HG03565 (cell line): ENCODE results near the gene NHERF1.

Experiments used
- ATAC-seq: cut with Tn5 transposase; IDR thresholded peaks from one replicate; pipeline ENCODE4 v1.9.1; 2021; ENCODE audit warnings: mild to moderate bottlenecking, moderate library complexity; ENCODE audit not compliant: unreplicated experiment

Gene NHERF1

DNA sequence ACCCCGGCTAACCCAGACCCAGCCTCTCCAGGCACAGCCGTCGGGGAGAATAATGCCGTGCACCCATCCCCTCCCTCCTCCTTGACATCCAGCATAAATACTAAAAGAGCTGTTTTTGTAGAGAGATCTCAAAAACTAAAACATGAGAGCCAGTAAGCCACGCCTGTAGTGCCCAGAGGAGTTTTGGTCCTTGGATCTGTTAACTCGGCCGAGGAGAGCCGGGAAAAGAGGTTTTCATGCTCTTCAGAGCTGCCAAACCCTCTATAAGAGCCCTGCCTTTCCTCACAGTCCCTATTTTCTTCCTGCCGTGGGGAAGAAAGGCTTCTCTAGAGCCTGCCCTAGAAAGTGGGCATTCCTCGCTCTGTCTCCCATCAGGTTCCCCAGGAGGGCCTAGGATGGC is 57.9 kb downstream of the NHERF1 start:
- no peak for ATAC-seq

DNA sequence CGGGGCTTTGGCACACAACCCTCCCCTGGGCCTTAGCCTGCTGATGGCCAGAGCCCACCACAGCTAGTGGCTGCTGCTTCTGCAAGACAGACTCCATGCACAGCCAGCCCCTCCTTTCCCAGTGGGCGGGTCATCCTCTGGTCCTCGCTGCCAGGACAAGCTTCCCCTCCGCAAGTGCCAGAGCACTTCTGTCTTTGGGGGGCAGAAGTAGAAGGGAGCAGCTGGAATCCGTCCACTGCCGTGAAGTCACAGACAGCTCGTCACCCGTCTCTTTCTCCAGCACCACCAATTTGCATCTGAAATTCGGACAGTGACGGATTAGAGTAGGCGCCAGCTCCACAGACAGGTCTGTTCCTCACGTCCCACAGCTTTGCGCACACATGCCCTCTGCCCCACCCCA is 59.0 kb downstream of the NHERF1 start:
- no peak for ATAC-seq

DNA sequence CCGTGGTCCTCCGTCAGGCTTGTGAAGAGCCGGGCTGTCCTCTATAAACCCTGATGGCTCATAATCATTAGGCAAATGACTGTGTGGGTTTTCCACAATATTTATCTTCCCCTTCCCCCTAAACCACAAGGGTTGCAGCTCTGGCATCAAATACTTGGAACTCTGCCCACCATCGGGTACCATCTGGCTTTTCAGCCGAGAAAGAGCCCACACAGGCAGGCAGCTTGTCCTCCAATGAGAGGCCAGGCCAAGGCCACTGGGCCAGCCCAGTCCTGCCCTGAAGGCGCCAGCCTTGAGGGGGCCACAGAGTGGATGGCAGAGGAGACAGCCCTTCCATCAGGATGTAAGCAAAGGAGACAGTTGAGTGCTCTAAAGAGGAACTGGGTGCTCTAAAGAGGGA is 59.5 kb downstream of the NHERF1 start:
- no peak for ATAC-seq

DNA sequence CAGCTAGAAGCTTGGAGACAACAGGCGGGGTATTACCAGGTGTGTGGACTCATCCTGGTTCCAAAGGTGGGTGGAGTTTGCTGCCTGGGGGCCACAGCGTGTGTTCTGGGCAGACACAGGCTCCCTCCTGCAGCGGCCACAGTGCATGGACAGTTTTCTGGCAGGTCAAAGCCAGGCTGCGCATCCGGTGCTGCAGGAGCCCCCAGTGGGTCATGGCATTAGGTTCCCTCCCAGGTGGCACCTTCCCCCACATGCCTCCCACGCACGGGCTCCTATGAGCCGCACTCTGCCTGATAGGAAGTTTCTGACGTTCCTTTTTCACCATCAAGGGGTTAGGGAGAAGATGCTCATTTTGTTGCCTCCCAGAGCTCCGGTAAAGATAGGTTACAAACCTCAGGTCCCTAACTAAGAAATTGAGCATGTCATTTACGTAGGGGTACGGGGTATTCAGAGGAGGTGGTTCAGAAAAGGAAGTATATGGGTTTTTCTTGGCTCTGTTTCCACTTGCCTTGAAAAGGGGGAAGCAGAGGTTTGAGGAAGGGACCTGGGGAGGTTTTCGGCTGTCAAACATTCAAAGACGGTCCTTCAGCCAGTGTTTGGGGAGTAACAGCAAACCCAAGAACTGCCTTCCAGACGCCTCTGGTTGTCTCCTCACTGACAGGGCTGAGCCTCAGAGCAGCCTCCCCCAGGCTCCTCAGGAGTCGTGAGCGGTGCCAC is 60.4 kb downstream of the NHERF1 start:
- ATAC-seq = no peak

DNA sequence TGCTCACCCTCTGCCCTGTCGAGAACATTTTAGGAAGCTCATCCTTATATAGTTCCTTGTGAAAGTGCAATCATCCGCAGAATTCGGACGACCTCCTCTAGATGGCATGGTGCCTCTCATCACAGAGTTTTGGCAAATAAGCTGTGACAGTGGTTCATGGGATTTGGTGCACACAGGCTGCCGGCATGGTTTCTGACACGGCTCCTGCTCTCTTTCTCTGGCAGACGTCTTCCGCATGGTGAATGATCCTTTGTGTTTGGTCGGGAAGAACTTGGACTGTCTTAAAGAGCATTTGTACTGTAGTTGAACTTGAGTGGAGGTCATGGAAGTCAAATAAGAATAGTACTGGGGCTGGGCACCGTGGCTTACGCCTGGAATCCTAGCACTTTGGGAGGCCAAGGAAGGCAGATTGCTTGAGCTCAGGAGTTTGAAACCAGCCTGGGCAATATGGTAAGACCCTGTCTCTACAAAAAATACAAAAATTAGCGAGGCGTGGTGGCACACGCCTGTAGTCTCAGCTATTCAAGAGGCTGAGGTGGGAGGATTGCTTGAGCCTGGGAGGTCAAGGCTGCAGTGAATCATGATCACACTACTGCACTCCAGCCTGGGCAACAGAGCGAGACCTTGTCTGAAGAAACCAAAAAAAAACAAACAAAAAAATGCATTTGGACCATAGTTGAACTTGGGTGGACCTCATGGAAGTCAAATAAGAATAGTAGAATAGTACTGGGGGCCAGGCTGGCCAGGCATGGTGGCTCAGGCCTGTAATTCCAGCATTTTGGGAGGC is 62.5 kb downstream of the NHERF1 start:
- no peak for ATAC-seq

DNA sequence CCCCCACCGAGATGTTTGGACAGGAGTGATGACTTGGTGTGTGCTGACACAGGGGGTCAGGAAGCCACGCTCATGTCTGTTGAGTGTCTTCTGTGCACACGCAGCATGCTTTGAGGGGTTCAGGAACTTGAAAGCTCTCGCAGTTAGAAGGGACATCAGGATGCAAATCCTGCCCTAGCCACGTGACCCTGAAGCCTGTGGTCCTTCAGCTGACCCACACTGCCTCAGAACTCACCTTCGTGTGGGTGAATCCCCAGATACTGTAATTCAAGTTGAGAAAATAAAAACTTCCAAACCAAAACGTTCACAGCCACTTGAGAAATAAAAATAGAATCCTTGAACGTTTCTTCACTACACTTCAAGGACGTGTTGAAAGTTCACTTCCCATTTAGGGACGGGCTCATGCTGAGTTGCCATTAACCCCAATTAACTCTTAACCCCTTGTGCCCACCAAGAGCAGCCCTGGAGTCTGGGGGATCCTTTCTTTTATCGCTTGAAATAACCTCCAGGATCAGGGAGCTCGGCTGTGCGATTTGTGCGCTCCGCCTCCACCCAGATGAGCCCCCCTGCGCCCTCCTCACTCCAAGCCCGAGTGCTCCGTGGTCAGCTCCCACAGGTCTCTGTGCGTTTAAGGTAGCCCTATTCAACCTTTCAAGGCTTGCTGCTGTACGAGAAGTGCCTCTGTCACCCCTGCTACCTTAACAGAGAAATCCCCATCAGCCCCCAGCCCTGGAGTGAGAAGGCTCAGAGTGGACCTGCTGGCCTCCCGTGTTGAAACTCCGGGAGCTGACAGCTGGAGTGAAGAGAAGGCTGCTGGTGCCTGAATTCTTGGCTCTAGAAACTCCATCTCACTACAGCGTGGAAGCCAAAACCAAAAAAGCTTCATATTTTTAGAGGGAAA is 63.9 kb downstream of the NHERF1 start:
- no peak for ATAC-seq

DNA sequence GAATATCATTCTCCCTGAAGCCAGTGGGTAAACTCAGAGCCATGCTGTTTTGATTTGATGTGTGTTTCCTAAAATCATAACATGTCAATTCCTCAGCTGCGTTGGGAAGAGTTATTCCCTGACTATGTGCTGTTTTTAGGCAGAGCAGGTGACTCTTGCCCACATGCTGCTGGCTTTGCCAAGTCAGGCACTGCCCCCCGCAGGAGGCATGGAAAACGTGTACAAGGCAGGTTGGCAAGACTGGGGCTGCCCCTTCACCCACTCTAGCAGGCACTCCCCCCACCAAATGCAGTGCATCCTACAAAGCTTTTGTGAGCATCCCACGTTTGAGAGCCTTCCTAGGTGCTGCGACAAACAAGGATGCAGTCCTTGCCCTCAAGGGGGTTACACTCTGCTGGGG is 66.0 kb downstream of the NHERF1 start:
- ATAC-seq = no peak

DNA sequence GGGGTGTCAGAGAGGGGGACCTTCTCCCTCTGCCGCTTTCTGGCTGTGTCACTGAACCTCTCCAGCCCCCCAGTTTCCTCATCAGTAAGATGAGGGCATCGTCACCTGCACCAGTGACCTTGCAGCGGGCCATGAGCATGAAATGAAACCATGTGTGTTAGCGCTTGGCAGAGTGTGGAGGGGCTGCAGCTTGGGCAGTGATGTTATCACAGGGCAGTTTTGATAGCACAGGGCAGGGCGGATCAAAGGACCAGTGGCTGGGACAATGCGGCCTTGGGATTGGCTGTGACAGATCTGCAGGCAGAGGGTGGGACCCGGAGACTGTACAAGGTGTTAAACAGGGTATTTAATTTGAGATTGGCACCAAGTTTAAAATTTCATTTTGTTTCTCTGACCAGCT is 66.6 kb downstream of the NHERF1 start:
- ATAC-seq = no peak

DNA sequence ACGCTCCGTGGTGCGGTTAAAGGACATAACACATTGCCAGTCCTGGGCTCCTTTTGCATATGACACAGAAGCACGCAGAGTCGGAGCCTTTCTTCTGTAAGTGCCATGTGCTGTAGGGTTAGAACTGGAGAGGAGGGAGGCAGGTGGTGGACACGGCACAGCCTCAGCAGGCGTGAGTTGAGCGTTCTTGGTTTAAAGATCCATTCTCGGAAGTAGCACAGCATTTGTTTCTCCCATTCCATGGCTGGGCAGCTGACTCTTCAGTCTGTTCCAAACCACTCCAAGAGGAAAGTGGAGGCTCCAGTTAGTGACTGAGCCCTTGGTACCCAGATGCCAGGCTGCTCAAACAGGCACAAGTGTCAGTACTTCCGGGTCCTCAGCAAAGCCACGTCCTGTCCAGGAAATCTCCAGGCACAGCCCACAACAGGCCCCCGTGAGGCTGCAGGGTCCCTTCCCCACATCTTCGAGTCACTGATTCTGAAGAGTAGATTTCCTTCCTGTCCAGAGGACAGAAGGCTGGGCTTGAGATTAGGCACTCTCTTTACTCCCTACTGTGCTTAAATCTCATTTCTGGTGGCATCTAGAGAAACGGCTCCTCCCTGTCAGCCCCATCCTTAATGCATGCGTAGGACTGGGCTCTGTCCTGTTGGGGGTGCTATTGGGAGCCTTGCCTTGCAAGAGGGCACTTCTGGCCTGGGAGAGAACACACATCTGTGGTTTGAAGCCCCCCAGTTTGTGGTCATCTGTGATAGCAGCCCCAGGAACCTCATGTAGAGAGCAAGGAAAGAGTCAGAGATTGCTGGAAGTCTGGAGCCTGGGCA is 67.3 kb downstream of the NHERF1 start:
- no peak for ATAC-seq

DNA sequence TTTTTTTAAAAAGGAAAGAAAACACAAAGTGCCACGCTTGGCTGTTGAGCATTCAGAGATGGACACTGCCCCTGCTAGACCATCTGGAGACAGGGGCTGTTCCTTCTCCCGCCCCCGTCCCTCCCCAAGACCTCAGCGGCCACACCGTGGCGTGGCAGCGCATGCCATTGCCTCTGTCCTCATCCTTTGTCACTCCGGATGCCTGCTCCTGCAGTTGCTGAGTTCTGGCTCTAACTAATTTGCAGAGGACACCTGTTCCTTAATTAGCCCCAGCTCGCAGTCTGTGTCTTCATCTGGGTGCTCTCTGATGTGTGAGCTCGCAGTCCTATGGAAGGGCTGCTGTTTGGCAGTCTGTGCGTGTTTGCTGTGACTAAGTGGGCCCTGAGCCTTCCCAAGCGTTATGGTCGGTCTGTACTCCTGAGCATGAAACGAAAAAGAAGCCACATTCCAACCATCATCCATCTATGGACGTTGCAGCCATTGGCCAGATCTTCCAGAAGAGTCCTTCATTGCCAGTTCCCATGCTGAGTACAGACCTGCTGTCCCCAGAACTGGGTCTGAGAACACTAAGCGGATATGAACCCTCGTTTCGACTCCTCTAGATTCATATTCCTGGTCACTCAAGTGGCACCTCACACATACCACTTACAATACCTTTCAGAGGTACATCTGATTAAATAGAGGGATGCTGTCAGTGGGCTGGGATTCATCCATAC is 68.6 kb downstream of the NHERF1 start:
- no peak for ATAC-seq

DNA sequence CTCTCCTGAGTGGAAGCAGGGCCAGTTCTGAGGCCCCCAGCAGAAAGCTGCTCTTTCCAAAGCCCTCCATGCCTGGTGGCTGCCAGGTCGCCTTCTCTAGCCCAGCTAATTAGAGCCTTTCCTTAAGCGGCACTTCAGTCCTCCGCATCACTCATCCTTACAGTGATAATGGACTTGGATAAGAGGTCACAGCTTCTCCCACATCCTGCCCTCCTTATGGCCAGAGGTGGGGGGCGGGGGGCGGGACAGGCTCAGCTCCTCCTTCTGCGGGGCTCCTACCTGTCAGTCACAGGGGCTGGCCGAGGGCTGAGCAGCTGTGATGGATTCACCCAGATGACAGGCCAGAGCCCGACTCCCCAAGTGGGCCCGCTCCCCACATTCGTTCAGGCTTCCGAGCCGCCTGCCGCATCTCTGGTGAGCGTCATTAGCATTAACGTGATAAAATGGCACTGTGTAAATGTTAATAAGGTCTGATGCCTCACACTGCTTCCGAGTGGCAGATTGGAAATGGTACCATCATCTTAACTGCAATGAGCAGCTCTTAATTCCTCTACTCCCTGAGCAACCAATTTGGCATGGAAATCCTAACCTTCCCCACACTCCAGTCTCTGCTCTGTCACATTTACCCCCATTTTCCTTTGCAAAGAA is 70.0 kb downstream of the NHERF1 start:
- no peak for ATAC-seq
